ENCODE measurements around the gene RBM42. TPM values are rescaled to one million over a fixed set of nuclear protein-coding genes. Genes with fewer than 3 reads are reported as not detected.

The RBM42 gene
- total RNA-seq, 4 donors from 2014 or later = 63.1 to 112 (median 95.2) TPM

DNA sequence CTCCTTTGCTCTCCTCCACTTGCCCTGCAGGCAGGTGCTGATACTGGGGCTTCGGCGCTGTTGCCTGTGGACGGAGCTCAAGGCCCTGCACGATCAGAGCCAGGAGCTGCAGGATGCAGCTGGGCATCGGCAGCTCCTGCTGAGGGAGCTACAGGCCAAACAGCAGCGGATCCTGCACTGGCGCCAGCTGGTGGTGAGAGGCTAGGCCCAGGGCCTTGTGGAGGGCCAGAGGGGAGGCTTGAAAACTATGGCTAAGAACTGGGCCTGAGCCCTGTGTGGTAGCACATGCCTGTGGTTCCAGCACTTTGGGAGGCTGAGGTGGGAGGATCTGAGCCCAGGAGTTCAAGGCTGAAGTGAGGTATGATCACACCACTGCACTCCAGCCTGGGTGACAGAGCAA lies 10.0 kb upstream of the RBM42 start:
- Histone ChIP-seq H3K36me3 (peaks cover 0 to 67% (median 37%) of the 10 kb centered on the region in 4 donors), H3K9me3 (no peaks in the 10 kb centered on the region), H3K4me1 (no peaks in the 10 kb centered on the region), H3K27ac (replicated peaks in 1 of 4) (no peak overlapping the region), H3K27me3 (no peaks in the 10 kb centered on the region), H3K4me3 (no peak overlapping the region)
- 73% methylated on average over 7 of the region's 7 CpGs for WGBS
- intact Hi-C loops (cut with DNase I) = no loop called here
- TF ChIP-seq, protein P1, sequence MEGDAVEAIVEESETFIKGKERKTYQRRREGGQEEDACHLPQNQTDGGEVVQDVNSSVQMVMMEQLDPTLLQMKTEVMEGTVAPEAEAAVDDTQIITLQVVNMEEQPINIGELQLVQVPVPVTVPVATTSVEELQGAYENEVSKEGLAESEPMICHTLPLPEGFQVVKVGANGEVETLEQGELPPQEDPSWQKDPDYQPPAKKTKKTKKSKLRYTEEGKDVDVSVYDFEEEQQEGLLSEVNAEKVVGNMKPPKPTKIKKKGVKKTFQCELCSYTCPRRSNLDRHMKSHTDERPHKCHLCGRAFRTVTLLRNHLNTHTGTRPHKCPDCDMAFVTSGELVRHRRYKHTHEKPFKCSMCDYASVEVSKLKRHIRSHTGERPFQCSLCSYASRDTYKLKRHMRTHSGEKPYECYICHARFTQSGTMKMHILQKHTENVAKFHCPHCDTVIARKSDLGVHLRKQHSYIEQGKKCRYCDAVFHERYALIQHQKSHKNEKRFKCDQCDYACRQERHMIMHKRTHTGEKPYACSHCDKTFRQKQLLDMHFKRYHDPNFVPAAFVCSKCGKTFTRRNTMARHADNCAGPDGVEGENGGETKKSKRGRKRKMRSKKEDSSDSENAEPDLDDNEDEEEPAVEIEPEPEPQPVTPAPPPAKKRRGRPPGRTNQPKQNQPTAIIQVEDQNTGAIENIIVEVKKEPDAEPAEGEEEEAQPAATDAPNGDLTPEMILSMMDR (IDR thresholded peaks at IDR 0.05) = no peak
- no peak for TF ChIP-seq POLR2A (IDR thresholded peaks at IDR 0.05; ENCODE audit: low read depth)
- TF ChIP-seq EP300 (IDR thresholded peaks at IDR 0.05) = no peak
- no peak for TF ChIP-seq POLR2AphosphoS5 (IDR thresholded peaks at IDR 0.05)
- no peak for DNase-seq (ENCODE audit: extremely low spot score)

DNA sequence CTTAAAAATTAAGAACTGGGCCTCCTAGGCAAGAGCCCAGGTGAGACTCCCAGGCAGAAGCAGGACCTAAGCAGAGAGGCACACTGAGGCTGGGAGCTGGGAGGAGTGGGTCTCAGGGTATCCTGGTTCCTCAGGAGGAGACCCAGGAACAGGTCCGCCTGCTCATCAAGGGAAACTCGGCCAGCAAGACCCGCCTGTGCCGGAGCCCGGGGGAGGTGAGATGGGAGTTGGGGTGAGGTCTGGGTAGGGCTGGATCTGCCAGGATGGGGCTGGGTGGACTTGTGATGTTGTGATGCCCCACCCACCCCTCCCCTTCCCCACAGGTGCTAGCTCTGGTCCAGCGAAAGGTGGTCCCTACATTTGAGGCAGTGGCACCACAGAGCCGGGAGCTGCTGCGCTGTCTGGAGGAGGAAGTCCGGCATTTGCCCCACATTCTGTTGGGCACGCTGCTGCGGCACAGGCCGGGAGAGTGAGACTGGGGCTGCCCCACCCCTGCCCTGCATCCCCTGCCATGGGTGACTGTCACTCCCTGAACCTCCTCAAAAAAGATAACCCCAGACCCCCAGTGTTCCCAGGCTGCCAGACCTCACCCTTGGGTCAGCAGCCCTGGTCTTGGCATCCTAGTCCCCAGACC lies 9.4 kb upstream of the RBM42 start:
- no peak for TF ChIP-seq EP300 (IDR thresholded peaks at IDR 0.05)
- TF ChIP-seq POLR2AphosphoS5 (IDR thresholded peaks at IDR 0.05) = no peak
- TF ChIP-seq, protein P1 (IDR thresholded peaks at IDR 0.05) = no peak
- no peak for TF ChIP-seq POLR2A (IDR thresholded peaks at IDR 0.05; ENCODE audit: low read depth)
- Histone ChIP-seq H3K27ac (replicated peaks in 1 of 4) (no peak overlapping the region), H3K4me1 (no peaks in the 10 kb centered on the region), H3K27me3 (no peaks in the 10 kb centered on the region), H3K36me3 (peaks cover 0 to 67% (median 37%) of the 10 kb centered on the region in 4 donors), H3K4me3 (no peak overlapping the region), H3K9me3 (no peaks in the 10 kb centered on the region)
- DNase-seq (ENCODE audit: extremely low spot score) = no peak
- intact Hi-C loops (cut with DNase I) = no loop called here
- WGBS = 96% methylated on average over 6 of the region's 12 CpGs

DNA sequence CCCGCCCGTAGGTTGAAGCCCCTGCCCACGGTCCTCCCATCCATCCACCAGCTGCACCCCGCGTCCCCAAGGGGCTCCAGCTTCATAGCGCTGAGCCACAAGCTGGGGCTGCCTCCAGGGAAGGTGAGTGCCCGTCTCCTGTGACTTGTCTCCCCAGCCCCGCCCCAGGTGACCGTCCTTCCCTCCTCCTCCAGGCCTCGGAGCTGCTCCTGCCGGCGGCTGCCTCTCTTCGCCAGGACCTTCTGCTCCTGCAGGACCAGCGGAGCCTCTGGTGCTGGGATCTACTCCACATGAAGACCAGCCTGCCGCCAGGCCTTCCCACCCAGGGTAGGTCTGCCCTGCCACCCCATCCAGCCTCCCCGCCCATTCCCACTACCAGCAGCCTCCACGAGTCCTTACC lies 8.8 kb upstream of the RBM42 start:
- DNase-seq (ENCODE audit: extremely low spot score) = no peak
- intact Hi-C loops (cut with DNase I) = no loop called here
- no peak overlapping the region for H3K4me3 ChIP-seq
- no peaks in the 10 kb centered on the region for H3K27me3 ChIP-seq
- peaks cover 0 to 65% (median 35%) of the 10 kb centered on the region in 4 donors for H3K36me3 ChIP-seq
- TF ChIP-seq EP300 (IDR thresholded peaks at IDR 0.05) (no peak), POLR2A (IDR thresholded peaks at IDR 0.05; ENCODE audit: low read depth) (no peak), POLR2AphosphoS5 (IDR thresholded peaks at IDR 0.05) (no peak)
- TF ChIP-seq, protein P1 (IDR thresholded peaks at IDR 0.05) = no peak
- no peak overlapping the region for H3K27ac ChIP-seq (replicated peaks in 1 of 4)
- H3K9me3 ChIP-seq = no peaks in the 10 kb centered on the region
- H3K4me1 ChIP-seq = no peaks in the 10 kb centered on the region
- 90% methylated on average over 17 of the region's 17 CpGs for WGBS

DNA sequence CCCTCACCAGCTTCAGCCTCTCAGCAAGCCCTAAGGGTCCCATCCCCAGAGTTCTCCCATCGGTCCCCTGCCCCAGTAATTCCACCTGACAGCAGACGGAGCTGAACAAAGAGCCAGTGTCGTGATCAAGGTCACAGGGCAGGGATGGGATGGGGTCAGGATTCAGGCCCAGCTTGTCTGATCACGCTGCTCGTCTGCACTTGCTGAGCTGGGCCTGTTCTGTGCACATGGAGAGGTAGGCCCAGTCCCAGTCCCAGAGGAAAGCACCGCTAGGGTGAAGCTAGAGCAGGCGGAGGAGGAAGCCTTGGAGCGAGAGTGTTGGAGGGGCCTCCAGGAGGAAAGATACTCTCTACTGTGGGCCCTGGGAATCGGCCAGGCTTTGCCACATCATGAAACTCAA lies 7.1 kb upstream of the RBM42 start:
- no peak for DNase-seq (ENCODE audit: extremely low spot score)
- Histone ChIP-seq H3K36me3 (peaks cover 0 to 50% (median 28%) of the 10 kb centered on the region in 4 donors), H3K4me1 (no peaks in the 10 kb centered on the region), H3K4me3 (no peak overlapping the region), H3K27me3 (no peaks in the 10 kb centered on the region), H3K9me3 (no peaks in the 10 kb centered on the region), H3K27ac (replicated peaks in 1 of 4) (no peak overlapping the region)
- TF ChIP-seq POLR2A (IDR thresholded peaks at IDR 0.05; ENCODE audit: low read depth) = no peak
- TF ChIP-seq EP300 (IDR thresholded peaks at IDR 0.05) = no peak
- no peak for TF ChIP-seq POLR2AphosphoS5 (IDR thresholded peaks at IDR 0.05)
- TF ChIP-seq, protein P1 (IDR thresholded peaks at IDR 0.05) = no peak
- 91% methylated on average over 9 of the region's 9 CpGs for WGBS
- intact Hi-C loops (cut with DNase I) = no loop called here

DNA sequence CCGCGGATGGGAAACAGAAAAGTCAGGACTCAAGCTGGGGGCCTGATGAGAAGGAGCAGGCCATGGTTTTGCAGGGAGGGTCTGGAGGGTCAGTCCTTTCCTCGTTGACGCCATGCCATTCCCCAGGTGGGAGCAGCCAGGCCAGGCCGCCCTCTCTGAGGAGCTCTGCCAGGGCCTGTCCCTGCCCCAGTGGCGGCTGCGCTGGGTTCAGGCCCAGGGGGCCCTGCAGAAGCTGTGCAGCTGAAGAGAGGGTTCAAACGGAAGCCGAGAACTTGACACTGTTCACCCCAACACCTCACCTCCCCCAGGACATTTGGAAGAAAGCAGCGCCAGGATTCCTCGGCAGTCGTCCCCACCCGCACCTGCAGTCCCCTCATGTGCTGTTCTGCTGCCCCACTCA lies 6.1 kb upstream of the RBM42 start:
- no peak overlapping the region for H3K4me3 ChIP-seq
- DNase-seq (ENCODE audit: extremely low spot score) = no peak
- H3K27ac ChIP-seq (replicated peaks in 1 of 4) = no peak overlapping the region
- peaks cover 0 to 39% (median 19%) of the 10 kb centered on the region in 4 donors for H3K36me3 ChIP-seq
- WGBS = 85% methylated on average over 8 of the region's 13 CpGs
- no peaks in the 10 kb centered on the region for H3K9me3 ChIP-seq
- H3K4me1 ChIP-seq = peaks cover 2 to 3% (median 2%) of the 10 kb centered on the region in 4 donors
- no peaks in the 10 kb centered on the region for H3K27me3 ChIP-seq
- TF ChIP-seq, protein P1 (IDR thresholded peaks at IDR 0.05) = no peak
- intact Hi-C loops (cut with DNase I) = no loop called here
